H1 (cell line): ENCODE measurements around the gene CMTM5. TPM values are rescaled to one million over a fixed set of nuclear protein-coding genes. Genes with fewer than 3 reads are reported as not detected.

ENCODE experiments used
- CTCF ChIA-PET: fragments of 300-600 bp; sonication (Branson Sonifier 250); formaldehyde crosslinking; loops from one replicate; lab custom pipeline; 2021; ENCODE audit not compliant: partially characterized antibody; lab: Charles Lee
- POLR2A ChIA-PET: fragments of 300-600 bp; sonication (Branson Sonifier 250); formaldehyde crosslinking; loops from one replicate; lab custom pipeline; 2021; ENCODE audit warnings: inconsistent platforms; ENCODE audit not compliant: partially characterized antibody; lab: Charles Lee
- DNase-seq, 2 experiments: peaks; one replicate each; pipeline versions ENCODE4 v3.0.0 to v3.0.0-alpha.2; 2010 to 2022; ENCODE audit warnings: low spot score in 2 of 2, low read depth in 1 of 2, mixed read lengths in 1 of 2
- FAIRE-seq: peaks from 2 replicates; lab custom pipeline; 2011; peaks lifted over from hg19 to GRCh38; lab: Jason Lieb, UNC
- H2AFZ ChIP-seq: 2 replicates; pipeline ENCODE4 v1.8.1; 2012; ENCODE audit warnings: low read length, inconsistent platforms
- H2AK5ac ChIP-seq: 2 replicates; pipeline ENCODE4 v1.6.1; 2013; ENCODE audit warnings: low read depth, low read length
- H2BK120ac ChIP-seq: replicated peaks from 2 replicates; pipeline ENCODE3; 2013; ENCODE audit warnings: low read depth, low read length, inconsistent platforms
- H2BK12ac ChIP-seq: 2 replicates; pipeline ENCODE4 v1.6.1; 2013; ENCODE audit warnings: low read depth, low read length
- H2BK15ac ChIP-seq: 2 replicates; pipeline ENCODE4 v1.6.1; 2013; ENCODE audit warnings: low read length
- H2BK20ac ChIP-seq: 2 replicates; pipeline ENCODE4 v1.6.1; 2013; ENCODE audit warnings: low read length
- H2BK5ac ChIP-seq: 2 replicates; pipeline ENCODE4 v1.6.1; 2013; ENCODE audit warnings: low read depth, low read length
- H3K14ac ChIP-seq: 2 replicates; pipeline ENCODE4 v1.6.1; 2013; ENCODE audit warnings: inconsistent platforms; ENCODE audit not compliant: insufficient read length
- H3K18ac ChIP-seq: 2 replicates; pipeline ENCODE4 v1.6.1; 2013; ENCODE audit warnings: low read length; ENCODE audit errors: extremely low read depth
- H3K23ac ChIP-seq: 2 replicates; pipeline ENCODE4 v1.6.1; 2013; ENCODE audit warnings: inconsistent platforms; ENCODE audit not compliant: insufficient read length
- H3K23me2 ChIP-seq: 2 replicates; pipeline ENCODE4 v1.6.1; 2013; ENCODE audit warnings: low read depth, low read length
- H3K27ac ChIP-seq: 2 replicates; pipeline ENCODE4 v1.6.1; 2011; ENCODE audit warnings: low read depth, low read length, inconsistent platforms
- H3K27me3 ChIP-seq, 4 experiments: replicated peaks in 1 of 4; 1 replicate in 1 of 4; 2 replicates in 3 of 4; pipeline versions ENCODE4 v1.6.1 to v1.8.1; 2011 to 2013; ENCODE audit warnings: low read length in 3 of 4, mild to moderate bottlenecking in 3 of 4, inconsistent platforms in 2 of 4, mixed read lengths in 2 of 4, moderate library complexity in 1 of 4; ENCODE audit not compliant: control insufficient read depth in 3 of 4, insufficient read depth in 3 of 4; ENCODE audit errors: extremely low read depth in 1 of 4
- H3K36me3 ChIP-seq, 4 experiments: 2 replicates each; pipeline versions ENCODE4 v1.6.1 to v1.8.1; 2011 to 2013; ENCODE audit warnings: mild to moderate bottlenecking in 4 of 4, low read length in 3 of 4, moderate library complexity in 2 of 4, control low read depth in 1 of 4, inconsistent platforms in 1 of 4; ENCODE audit not compliant: insufficient read depth in 4 of 4, control insufficient read depth in 2 of 4
- H3K4ac ChIP-seq: replicated peaks from 2 replicates; pipeline ENCODE3; 2013; ENCODE audit warnings: low read length, low read depth, mixed read lengths, inconsistent platforms; ENCODE audit not compliant: insufficient read length
- H3K4me1 ChIP-seq, 4 experiments: replicated peaks in 1 of 4; 1 replicate in 1 of 4; 2 replicates in 3 of 4; pipeline versions ENCODE4 v1.6.1 to v1.8.1; 2011 to 2013; ENCODE audit warnings: low read length in 3 of 4, inconsistent platforms in 2 of 4, mixed read lengths in 1 of 4; ENCODE audit not compliant: insufficient read depth in 4 of 4, control insufficient read depth in 3 of 4
- H3K4me2 ChIP-seq, 2 experiments: 2 replicates each; pipeline versions ENCODE4 v1.6.1 to v1.8.1; 2011 to 2013; ENCODE audit warnings: low read depth in 2 of 2, low read length in 2 of 2, control low read depth in 1 of 2, inconsistent platforms in 1 of 2, mild to moderate bottlenecking in 1 of 2; ENCODE audit not compliant: insufficient read depth in 1 of 2
- H3K4me3 ChIP-seq, 4 experiments: fragments of 200-600, 300-600 bp in 1 of 4; sonication (generic), shearing (Covaris generic), sonication (Bioruptor Twin) in 1 of 4; 2 replicates each; pipeline versions ENCODE4 v1.5.1 to v1.8.1; 2011 to 2016; ENCODE audit warnings: low read length in 4 of 4, low read depth in 3 of 4, control low read depth in 2 of 4, inconsistent platforms in 2 of 4, mild to moderate bottlenecking in 2 of 4, mixed read lengths in 1 of 4, moderate library complexity in 1 of 4; ENCODE audit not compliant: insufficient read depth in 2 of 4; ENCODE audit errors: extremely low read depth in 1 of 4
- H3K56ac ChIP-seq: replicated peaks from 2 replicates; pipeline ENCODE3; 2013; ENCODE audit warnings: low read depth, mild to moderate bottlenecking, mixed read lengths, low read length, inconsistent platforms; ENCODE audit not compliant: insufficient read length
- H3K79me1 ChIP-seq: 2 replicates; pipeline ENCODE4 v1.6.1; 2013; ENCODE audit warnings: low read depth, low read length, control low read depth
- H3K79me2 ChIP-seq, 2 experiments: 2 replicates each; pipeline versions ENCODE4 v1.6.1 to v1.8.1; 2012 to 2013; ENCODE audit warnings: low read length in 2 of 2, mild to moderate bottlenecking in 2 of 2, inconsistent platforms in 1 of 2; ENCODE audit not compliant: insufficient read depth in 2 of 2, control insufficient read depth in 1 of 2
- H3K9ac ChIP-seq, 4 experiments: replicated peaks in 1 of 4; 1 replicate in 1 of 4; 2 replicates in 3 of 4; pipeline versions ENCODE4 v1.6.1 to v1.8.1; 2011 to 2013; ENCODE audit warnings: low read depth in 3 of 4, low read length in 3 of 4, control low read depth in 2 of 4, mild to moderate bottlenecking in 2 of 4, moderate library complexity in 2 of 4, inconsistent platforms in 1 of 4; ENCODE audit errors: extremely low read depth in 1 of 4
- H3K9me3 ChIP-seq, 2 experiments: 2 replicates each; pipeline versions ENCODE4 v1.6.1 to v1.8.1; 2012 to 2013; ENCODE audit warnings: mild to moderate bottlenecking in 2 of 2, moderate library complexity in 2 of 2, control low read depth in 1 of 2, inconsistent platforms in 1 of 2, low read depth in 1 of 2, low read length in 1 of 2, mixed read lengths in 1 of 2; ENCODE audit not compliant: insufficient read depth in 2 of 2
- H4K20me1 ChIP-seq, 2 experiments: replicated peaks in 1 of 2; 2 replicates each; pipeline versions ENCODE3 to v1.8.1; 2011 to 2013; ENCODE audit warnings: inconsistent platforms in 2 of 2, low read length in 2 of 2, mild to moderate bottlenecking in 1 of 2; ENCODE audit not compliant: insufficient read depth in 2 of 2, control insufficient read depth in 1 of 2
- H4K5ac ChIP-seq: 2 replicates; pipeline ENCODE4 v1.6.1; 2013; ENCODE audit warnings: low read length, low read depth, mixed read lengths, inconsistent platforms; ENCODE audit not compliant: insufficient read length
- H4K8ac ChIP-seq: 2 replicates; pipeline ENCODE4 v1.8.0; 2013; ENCODE audit warnings: mild to moderate bottlenecking, moderate library complexity, low read length, inconsistent platforms; ENCODE audit not compliant: insufficient read depth; ENCODE audit errors: extremely low read depth
- H4K91ac ChIP-seq: replicated peaks from 2 replicates; pipeline ENCODE3; 2013; ENCODE audit warnings: low read length, mixed read lengths, inconsistent platforms; ENCODE audit not compliant: insufficient read length
- CBX5 ChIP-seq: fragments of 300-800, 300-1000 bp; sonication (generic); IDR thresholded peaks from 2 replicates; pipeline ENCODE4 v1.7.1; 2016; ENCODE audit warnings: antibody characterized with exemption, low read length, low read depth
- CHD2 ChIP-seq: IDR thresholded peaks from 2 replicates; pipeline ENCODE4 v1.6.1; 2012; ENCODE audit warnings: low read length, improper control_type of control experiment
- GTF2F1 ChIP-seq: IDR thresholded peaks from 2 replicates; pipeline ENCODE4 v1.6.1; 2012; ENCODE audit warnings: low read depth, low read length, improper control_type of control experiment, borderline replicate concordance
- RFX5 ChIP-seq: IDR thresholded peaks from 2 replicates; pipeline ENCODE4 v1.6.1; 2011; ENCODE audit warnings: low read depth, low read length, improper control_type of control experiment, borderline replicate concordance
- SIN3A ChIP-seq, 2 experiments: IDR thresholded peaks in 1 of 2; conservative IDR thresholded peaks in 1 of 2; 2 replicates each; pipeline ENCODE4 v1.6.1; 2011 to 2012; ENCODE audit warnings: low read length in 2 of 2, improper control_type of control experiment in 1 of 2, low read depth in 1 of 2, mild to moderate bottlenecking in 1 of 2
- SP4 ChIP-seq: IDR thresholded peaks from 2 replicates; pipeline ENCODE4 v1.6.1; 2012; ENCODE audit warnings: low read length, inconsistent platforms
- TAF7 ChIP-seq: optimal IDR thresholded peaks from 2 replicates; pipeline ENCODE3; 2011; ENCODE audit warnings: low read depth, mild to moderate bottlenecking, inconsistent platforms, low read length, moderate library complexity, borderline replicate concordance
- WGBS, 2 experiments: shearing (Covaris generic) in 1 of 2; methylation state at CpG; one replicate each; pipeline versions ENCODE4 v1.1.6 to v1.1.7; 2013 to 2015; ENCODE audit warnings: low lambda C conversion rate in 2 of 2, mixed read lengths in 2 of 2, inconsistent platforms in 1 of 2, low coverage in 1 of 2, missing lambda C conversion rate in 1 of 2; ENCODE audit not compliant: insufficient replicate concordance in 2 of 2, insufficient coverage in 1 of 2, insufficient read length in 1 of 2; ENCODE audit errors: extremely low coverage in 1 of 2, missing lambda C conversion rate in 1 of 2; 5-methylcytosine and 5-hydroxymethylcytosine counted together
- polyA plus RNA-seq, 7 experiments: library from polyadenylated mRNA; depleted of rRNA in 3 of 7; stranded (reverse) in 5 of 7; unstranded in 2 of 7; fragments of >200 nt in 5 of 7; fragments of 200-250 nt in 2 of 7; gene quantifications; 1 replicate in 5 of 7; 2 replicates in 1 of 7; 4 replicates in 1 of 7; pipeline versions ENCODE4 v1.2.1 to v1.2.3, GENCODE V29; 2011 to 2013; ENCODE audit warnings: missing spikeins in 2 of 7, mixed read lengths in 2 of 7
- total RNA-seq: library from RNA; stranded (reverse); fragmentation: NEBNext Ultra II Directional; extraction: Animal tissue kit (Norgen Biotek cat#: 25700); gene quantifications from 2 replicates; pipeline ENCODE4 v1.2.1, GENCODE V29; 2021
- TF ChIP-seq, protein P1 (sequence below): IDR thresholded peaks from 2 replicates; pipeline ENCODE4 v1.6.1; 2012; ENCODE audit warnings: low read length, inconsistent platforms

CMTM5 gene
- total and polyA plus RNA-seq, 2 of the 8 experiments (the other 6 are each of a cell fraction or from before 2014, with no cell fraction given): 2.1 TPM; not detected in 1

DNA sequence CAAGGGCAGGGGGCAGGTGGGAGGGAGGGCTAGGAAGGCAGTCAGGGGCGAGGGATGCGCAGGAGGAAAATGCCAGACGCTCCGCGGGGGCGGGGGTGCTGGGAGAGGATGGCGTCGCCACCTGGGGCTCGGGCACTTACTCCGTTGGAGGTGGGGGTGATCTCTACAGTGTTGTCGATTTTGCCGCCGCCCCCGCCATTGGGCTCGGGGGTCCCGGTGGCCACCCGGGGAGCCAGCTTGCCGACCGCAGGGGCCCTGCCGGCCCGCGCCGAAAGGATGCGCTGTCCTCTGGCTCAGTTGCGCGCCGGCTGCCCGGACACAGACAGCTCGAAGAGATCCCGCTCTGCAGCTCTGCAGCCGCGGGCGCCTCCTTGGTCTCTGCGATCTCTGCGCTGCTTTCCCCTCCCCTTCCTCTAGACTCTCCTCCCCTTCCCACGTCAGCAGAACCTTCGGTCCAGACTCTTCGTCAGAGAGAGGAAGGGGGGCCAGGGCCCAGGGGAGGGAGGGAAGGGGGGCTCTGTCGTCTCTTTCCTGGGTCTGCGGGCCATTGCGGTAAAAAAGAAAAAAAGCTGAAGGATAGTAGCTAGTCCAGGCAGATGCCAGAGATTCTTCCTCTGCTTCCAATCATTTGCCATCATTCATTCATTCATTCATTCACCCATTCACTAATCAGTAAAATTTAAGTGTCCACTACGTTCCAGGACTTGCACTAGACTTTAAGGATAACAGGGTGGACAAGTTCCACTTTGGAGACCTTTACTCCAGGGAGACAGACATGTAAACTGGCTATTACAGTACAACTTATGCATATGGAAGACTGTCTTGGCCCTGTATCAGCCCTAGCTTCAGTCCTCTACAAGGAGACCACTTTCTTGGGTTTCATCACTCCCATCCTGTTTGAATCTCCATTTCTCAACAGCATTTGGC lies 24.1 kb upstream of the CMTM5 start, which contains the start of gene SLC22A17:
TSS of gene SLC22A17 (minus strand) at position 382 of the 927 bp plus-strand sequence.
- Histone ChIP-seq H3K79me1 (no peaks in the 10 kb centered on the region), H4K8ac (peak within 1 kb of the TSS; percentile 19; the same call in 1 of the 2 replicates), H3K27me3 (peaks cover 0 to 14% (median 10%) of the 10 kb centered on the region in 4 experiments; a peak in 6 of 7 replicates), H2BK20ac (no peak within 1 kb of the TSS), H3K56ac (peak within 1 kb of the TSS; percentile 34), H3K9me3 (no peaks in the 10 kb centered on the region), H2BK15ac (no peak within 1 kb of the TSS), H3K9ac (peak within 1 kb of the TSS in 2 of 4 experiments; percentile 29 to 38; a peak in 4 of 7 replicates), H2BK5ac (peak within 1 kb of the TSS; percentile 71; the same call in 1 of the 2 replicates), H3K14ac (no peak within 1 kb of the TSS), H3K4me3 (peak within 1 kb of the TSS; percentile 37 to 84 (median 73)), H3K23ac (no peak within 1 kb of the TSS), H3K27ac (0 out of 2 replicates have a peak within 1 kb of the TSS, but pooled peaks have one; percentile 8), H4K5ac (no peak within 1 kb of the TSS), H2BK12ac (peak within 1 kb of the TSS; percentile 50; the same call in 1 of the 2 replicates), H3K18ac (peak within 1 kb of the TSS; percentile 38), H4K91ac (no peak within 1 kb of the TSS), H2AK5ac (peak within 1 kb of the TSS; percentile 41; the same call in 1 of the 2 replicates), H2AFZ (0 out of 2 replicates have a peak within 1 kb of the TSS, but pooled peaks have one; percentile 19), H4K20me1 (peaks cover 0 to 3% of the 10 kb centered on the region in 2 experiments), H2BK120ac (no peak within 1 kb of the TSS), H3K79me2 (no peaks in the 10 kb centered on the region), H3K36me3 (peaks cover 0 to 10% (median 3%) of the 10 kb centered on the region in 4 experiments; a peak in 3 of 8 replicates), H3K4ac (no peak within 1 kb of the TSS), H3K4me1 (peaks cover 0 to 3% (median 2%) of the 10 kb centered on the region in 4 experiments; a peak in 4 of 7 replicates), H3K4me2 (peak within 1 kb of the TSS; percentile 59 to 92), H3K23me2 (peaks cover 10% of the 10 kb centered on the region)
- CTCF ChIA-PET: interaction anchor here (0.6 to 20.9 kb wide), 14 partner anchors 8 to 294 kb away, joined by 3 to 333 read pairs (median 4); partner anchors contain the start of genes CMTM5, IL25, MYH7 and PABPN1
- POLR2A ChIA-PET: interaction anchor here (0.6 to 6.4 kb wide), 13 partner anchors 11 to 214 kb away, joined by 3 to 73 read pairs (median 4); partner anchors contain the start of genes CMTM5, EFS and PABPN1
- no peak for FAIRE-seq
- 7% methylated on average over 8 of the region's 42 CpGs; no CpG with 5 or more reads in 1 of the 2 experiments for WGBS, 2 experiments
- peak in 1 of 2 experiments; percentile 86 for DNase-seq
- TF ChIP-seq, protein P1, sequence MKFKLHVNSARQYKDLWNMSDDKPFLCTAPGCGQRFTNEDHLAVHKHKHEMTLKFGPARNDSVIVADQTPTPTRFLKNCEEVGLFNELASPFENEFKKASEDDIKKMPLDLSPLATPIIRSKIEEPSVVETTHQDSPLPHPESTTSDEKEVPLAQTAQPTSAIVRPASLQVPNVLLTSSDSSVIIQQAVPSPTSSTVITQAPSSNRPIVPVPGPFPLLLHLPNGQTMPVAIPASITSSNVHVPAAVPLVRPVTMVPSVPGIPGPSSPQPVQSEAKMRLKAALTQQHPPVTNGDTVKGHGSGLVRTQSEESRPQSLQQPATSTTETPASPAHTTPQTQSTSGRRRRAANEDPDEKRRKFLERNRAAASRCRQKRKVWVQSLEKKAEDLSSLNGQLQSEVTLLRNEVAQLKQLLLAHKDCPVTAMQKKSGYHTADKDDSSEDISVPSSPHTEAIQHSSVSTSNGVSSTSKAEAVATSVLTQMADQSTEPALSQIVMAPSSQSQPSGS: no peak
- TF ChIP-seq SIN3A (conservative IDR thresholded peaks at IDR 0.05 in 1 of 2, IDR thresholded peaks at IDR 0.05 in 1 of 2; ENCODE audit: low read depth in 1 of 2, low read length in 2 of 2): peak; percentile 57 to 62; a peak in 2 of 4 replicates
- TF ChIP-seq TAF7: no peak
- TF ChIP-seq CBX5: no peak
- no peak for TF ChIP-seq GTF2F1
- TF ChIP-seq CHD2: no peak
- TF ChIP-seq SP4: no peak
- no peak for TF ChIP-seq RFX5
